ENCODE measurements around the gene SIGLEC1.

SIGLEC1 gene

GRCh38 chr20:3720068-3720467, 7.7 kb upstream of the SIGLEC1 start:
- no peak for DNase-seq (ENCODE audit: low read depth in 2 of 2)
- no peak overlapping the region for H3K4me3 ChIP-seq (replicated peaks in 1 of 2; ENCODE audit: low read depth in 2 of 2, low read length in 2 of 2)
- TF ChIP-seq CTCF (IDR thresholded peaks at IDR 0.05; ENCODE audit: low read depth, low read length), result no peak

GRCh38 chr20:3719046-3719445, 6.6 kb upstream of the SIGLEC1 start:
- no peak for TF ChIP-seq CTCF (IDR thresholded peaks at IDR 0.05; ENCODE audit: low read depth, low read length)
- no peak overlapping the region for H3K4me3 ChIP-seq (replicated peaks in 1 of 2; ENCODE audit: low read depth in 2 of 2, low read length in 2 of 2)
- no peak for DNase-seq (ENCODE audit: low read depth in 2 of 2)

- TF ChIP-seq CTCF (IDR thresholded peaks at IDR 0.05; ENCODE audit: low read depth, low read length), result peak; percentile 84
- peak; percentile 56 to 72 for DNase-seq (ENCODE audit: low read depth in 2 of 2)
- H3K4me3 ChIP-seq (replicated peaks in 1 of 2; ENCODE audit: low read depth in 2 of 2, low read length in 2 of 2), result no peak overlapping the region
Measured at GRCh38 chr20:3716195-3716834, 3.9 kb upstream of the SIGLEC1 start.

- TF ChIP-seq CTCF (IDR thresholded peaks at IDR 0.05; ENCODE audit: low read depth, low read length), result no peak
- DNase-seq (ENCODE audit: low read depth in 2 of 2), result no peak
- H3K4me3 ChIP-seq (replicated peaks in 1 of 2; ENCODE audit: low read depth in 2 of 2, low read length in 2 of 2), result no peak overlapping the region
Measured at GRCh38 chr20:3714092-3714491, 1.7 kb upstream of the SIGLEC1 start.

GRCh38 chr20:3711484-3711941, 887 bp downstream of the SIGLEC1 start:
- H3K4me3 ChIP-seq (replicated peaks in 1 of 2; ENCODE audit: low read depth in 2 of 2, low read length in 2 of 2), result no peak overlapping the region
- TF ChIP-seq CTCF (IDR thresholded peaks at IDR 0.05; ENCODE audit: low read depth, low read length), result no peak
- DNase-seq (ENCODE audit: low read depth in 2 of 2), result no peak

GRCh38 chr20:3710703-3711483, 1.5 kb downstream of the SIGLEC1 start:
- peak; percentile 55 to 58 for DNase-seq (ENCODE audit: low read depth in 2 of 2)
- TF ChIP-seq CTCF (IDR thresholded peaks at IDR 0.05; ENCODE audit: low read depth, low read length), result peak; percentile 91
- H3K4me3 ChIP-seq (replicated peaks in 1 of 2; ENCODE audit: low read depth in 2 of 2, low read length in 2 of 2), result no peak overlapping the region
